ENCODE results near the gene WWOX. TPM values are rescaled to one million over a fixed set of nuclear protein-coding genes. Genes with fewer than 3 reads are reported as not detected.
"Not testable (repeated sequence)": the region's sequence is repeated elsewhere in the genome, so short reads cannot be mapped to it uniquely, and the experiment has no call there.

WWOX gene
- total RNA-seq, 1 experiment from 2014 or later, result 28.3 TPM

- ChIA-PET POLR2A (ENCODE audit: unreplicated experiment) (no interaction called here), CTCF (no interaction called here)
- Histone ChIP-seq H3K4me2 (ENCODE audit: low read length) (no peak overlapping the region), H3K9me2 (replicated peaks; ENCODE audit: low read length) (no peaks in the 10 kb centered on the region), H3K9me3 (ENCODE audit: low read length) (no peaks in the 10 kb centered on the region), H3K36me3 (ENCODE audit: low read depth, low read length) (no peaks in the 10 kb centered on the region), H2AFZ (ENCODE audit: low read length) (no peak overlapping the region), H3K4me3 (ENCODE audit: low read length) (no peak overlapping the region), H3F3A (ENCODE audit: low read length, unreplicated experiment) (no peaks in the 10 kb centered on the region), H3K27me3 (ENCODE audit: low read length) (no peaks in the 10 kb centered on the region), H3K27ac (ENCODE audit: low read length) (no peak overlapping the region), H4K20me1 (ENCODE audit: low read length) (no peaks in the 10 kb centered on the region), H3K4me1 (ENCODE audit: insufficient read depth, low read length) (no peaks in the 10 kb centered on the region), H3K9ac (ENCODE audit: low read length) (no peak overlapping the region), H3K79me2 (ENCODE audit: low read length) (no peaks in the 10 kb centered on the region)
- no peak for ATAC-seq
- TF ChIP-seq CTCF (conservative IDR thresholded peaks at IDR 0.05; ENCODE audit: low read depth, low read length) (no peak), EZH2phosphoT487 (IDR thresholded peaks at IDR 0.05; ENCODE audit: borderline replicate concordance, low read length) (no peak), EZH2 (IDR thresholded peaks at IDR 0.05; ENCODE audit: low read length, unreplicated experiment) (no peak)
- no TSS peak for BruUV-seq (replicated peaks)
- intact Hi-C loops (cut with micrococcal nuclease), result no loop called here
- DNase-seq, result no peak
Measured at GRCh38 chr16:79257953-79258490, 1158.6 kb downstream of the WWOX start.

- H3K9me3 ChIP-seq (ENCODE audit: low read length); POLR2A ChIA-PET (ENCODE audit: unreplicated experiment); BruUV-seq (replicated peaks); H3K4me2 ChIP-seq (ENCODE audit: low read length); H4K20me1 ChIP-seq (ENCODE audit: low read length); H3K36me3 ChIP-seq (ENCODE audit: low read depth, low read length); ATAC-seq; H3K9me2 ChIP-seq (replicated peaks; ENCODE audit: low read length); H3K27ac ChIP-seq (ENCODE audit: low read length); H3K9ac ChIP-seq (ENCODE audit: low read length); H3K27me3 ChIP-seq (ENCODE audit: low read length); CTCF ChIA-PET; H2AFZ ChIP-seq (ENCODE audit: low read length); H3K4me3 ChIP-seq (ENCODE audit: low read length); H3F3A ChIP-seq (ENCODE audit: low read length, unreplicated experiment); H3K79me2 ChIP-seq (ENCODE audit: low read length); intact Hi-C loops (cut with micrococcal nuclease); DNase-seq; H3K4me1 ChIP-seq (ENCODE audit: insufficient read depth, low read length): not testable (repeated sequence)
Measured at GRCh38 chr16:79260890-79261289, 1161.4 kb downstream of the WWOX start.

GRCh38 chr16:79261481-79261940 is 1162.1 kb downstream of the WWOX start:
- no peak; the same call in 1 of the 2 replicates for TF ChIP-seq CTCF (conservative IDR thresholded peaks at IDR 0.05; ENCODE audit: low read depth, low read length)
- TF ChIP-seq EZH2phosphoT487 (IDR thresholded peaks at IDR 0.05; ENCODE audit: borderline replicate concordance, low read length), result no peak
- no peak for TF ChIP-seq EZH2 (IDR thresholded peaks at IDR 0.05; ENCODE audit: low read length, unreplicated experiment)
- H3K9me3 ChIP-seq (ENCODE audit: low read length), result no peaks in the 10 kb centered on the region
- POLR2A ChIA-PET (ENCODE audit: unreplicated experiment), result no interaction called here
- no peaks in the 10 kb centered on the region for H3K4me1 ChIP-seq (ENCODE audit: insufficient read depth, low read length)
- H3K27ac ChIP-seq (ENCODE audit: low read length), result no peak overlapping the region
- H3K9ac ChIP-seq (ENCODE audit: low read length), result no peak overlapping the region
- no peaks in the 10 kb centered on the region for H4K20me1 ChIP-seq (ENCODE audit: low read length)
- H3K4me3 ChIP-seq (ENCODE audit: low read length), result no peak overlapping the region
- H3F3A ChIP-seq (ENCODE audit: low read length, unreplicated experiment), result no peaks in the 10 kb centered on the region
- H3K9me2 ChIP-seq (replicated peaks; ENCODE audit: low read length), result no peaks in the 10 kb centered on the region
- H3K27me3 ChIP-seq (ENCODE audit: low read length), result no peaks in the 10 kb centered on the region
- CTCF ChIA-PET, result no interaction called here
- H3K36me3 ChIP-seq (ENCODE audit: low read depth, low read length), result no peaks in the 10 kb centered on the region
- intact Hi-C loops (cut with micrococcal nuclease), result no loop called here
- no peak overlapping the region for H3K4me2 ChIP-seq (ENCODE audit: low read length)
- ATAC-seq (no peak), DNase-seq (no peak)
- H2AFZ ChIP-seq (ENCODE audit: low read length), result no peak overlapping the region
- no peaks in the 10 kb centered on the region for H3K79me2 ChIP-seq (ENCODE audit: low read length)
- BruUV-seq (replicated peaks), result no TSS peak
